ENCODE results near the gene SH3RF1. TPM values are rescaled to one million over a fixed set of nuclear protein-coding genes. Genes with fewer than 3 reads are reported as not detected.
"Not testable (repeated sequence)": the region's sequence is repeated elsewhere in the genome, so short reads cannot be mapped to it uniquely, and the experiment has no call there.

SH3RF1 gene
- polyA plus RNA-seq (ENCODE audit: insufficient read length in 4 of 4), result 10 to 100 TPM; 31.1 to 33.4 (median 32.4) TPM

- peak in 3 of 4 donors; percentile 63 to 77 (median 71) for DNase-seq (ENCODE audit: low read depth in 4 of 4, low spot score in 3 of 4)
Observed at GRCh38 chr4:169270810-169271691, at the start of gene SH3RF1. Gene SH3RF1, minus strand, starts transcription at chr4:169270956. Its CDS starts 1,744 bp downstream, at chr4:169269212.

- no peak for DNase-seq (ENCODE audit: low read depth in 4 of 4, low spot score in 3 of 4)
Observed at GRCh38 chr4:169315530-169316343, 45.0 kb upstream of the SH3RF1 start.

GRCh38 chr4:169314906-169315305 is 44.1 kb upstream of the SH3RF1 start:
- DNase-seq (ENCODE audit: low read depth in 4 of 4, low spot score in 3 of 4), result peak; percentile 38 to 61 (median 56)

- no peak for DNase-seq (ENCODE audit: low read depth in 4 of 4, low spot score in 3 of 4)
Observed at GRCh38 chr4:169313732-169314131, 43.0 kb upstream of the SH3RF1 start.

- DNase-seq (ENCODE audit: low read depth in 4 of 4, low spot score in 3 of 4), result no peak
Observed at GRCh38 chr4:169312690-169313422, 42.1 kb upstream of the SH3RF1 start.

- DNase-seq (ENCODE audit: low read depth in 4 of 4, low spot score in 3 of 4), result peak in 3 of 4 donors; percentile 28 to 35 (median 31)
Observed at GRCh38 chr4:169311643-169312365, 41.0 kb upstream of the SH3RF1 start.

- DNase-seq (ENCODE audit: low read depth in 4 of 4, low spot score in 3 of 4), result no peak
Observed at GRCh38 chr4:169309326-169309967, 38.7 kb upstream of the SH3RF1 start.

GRCh38 chr4:169307576-169307975 is 36.8 kb upstream of the SH3RF1 start:
- DNase-seq (ENCODE audit: low read depth in 4 of 4, low spot score in 3 of 4), result no peak

GRCh38 chr4:169305651-169306050 is 34.9 kb upstream of the SH3RF1 start:
- no peak for DNase-seq (ENCODE audit: low read depth in 4 of 4, low spot score in 3 of 4)

GRCh38 chr4:169305173-169305572 is 34.4 kb upstream of the SH3RF1 start:
- no peak for DNase-seq (ENCODE audit: low read depth in 4 of 4, low spot score in 3 of 4)

- DNase-seq (ENCODE audit: low read depth in 4 of 4, low spot score in 3 of 4), result no peak
Observed at GRCh38 chr4:169295822-169296221, 25.1 kb upstream of the SH3RF1 start.

- DNase-seq (ENCODE audit: low read depth in 4 of 4, low spot score in 3 of 4), result no peak
Observed at GRCh38 chr4:169293343-169294176, 22.8 kb upstream of the SH3RF1 start.

- not testable (repeated sequence) for DNase-seq (ENCODE audit: low read depth in 4 of 4, low spot score in 3 of 4)
Observed at GRCh38 chr4:169287983-169288382, 17.2 kb upstream of the SH3RF1 start.

GRCh38 chr4:169286562-169287301 is 16.0 kb upstream of the SH3RF1 start:
- no peak for DNase-seq (ENCODE audit: low read depth in 4 of 4, low spot score in 3 of 4)

- DNase-seq (ENCODE audit: low read depth in 4 of 4, low spot score in 3 of 4), result no peak
Observed at GRCh38 chr4:169283114-169283509, 12.4 kb upstream of the SH3RF1 start.

- DNase-seq (ENCODE audit: low read depth in 4 of 4, low spot score in 3 of 4), result no peak
Observed at GRCh38 chr4:169282429-169283113, 11.8 kb upstream of the SH3RF1 start.

GRCh38 chr4:169279108-169279507 is 8.4 kb upstream of the SH3RF1 start:
- no peak for DNase-seq (ENCODE audit: low read depth in 4 of 4, low spot score in 3 of 4)
